Right lobe of liver (tissue), 4 donors: ENCODE measurements around the gene PIGR.

Source experiments
- POLR2A ChIP-seq: fragments of 450-650 bp; IDR thresholded peaks from one replicate; pipeline ENCODE4 v1.6.1; 2017; ENCODE audit warnings: antibody characterized with exemption, mild to moderate bottlenecking
- TF ChIP-seq, protein P1 (sequence below), 4 donors: fragments of 200-600 bp in 3 of 4; fragments of 450-650 bp in 1 of 4; IDR thresholded peaks; one replicate each; pipeline versions ENCODE4 v1.5.1 to v1.8.0; 2016 to 2022; ENCODE audit warnings: antibody characterized with exemption in 4 of 4, mild to moderate bottlenecking in 2 of 4
- donor health status: DM: no; HTN: no; CAD: no.
- donor health status: DM: no; HTN: no; CAD: no.
- donor health status: DM: no; HTN: yes; CAD: no.

DNA sequence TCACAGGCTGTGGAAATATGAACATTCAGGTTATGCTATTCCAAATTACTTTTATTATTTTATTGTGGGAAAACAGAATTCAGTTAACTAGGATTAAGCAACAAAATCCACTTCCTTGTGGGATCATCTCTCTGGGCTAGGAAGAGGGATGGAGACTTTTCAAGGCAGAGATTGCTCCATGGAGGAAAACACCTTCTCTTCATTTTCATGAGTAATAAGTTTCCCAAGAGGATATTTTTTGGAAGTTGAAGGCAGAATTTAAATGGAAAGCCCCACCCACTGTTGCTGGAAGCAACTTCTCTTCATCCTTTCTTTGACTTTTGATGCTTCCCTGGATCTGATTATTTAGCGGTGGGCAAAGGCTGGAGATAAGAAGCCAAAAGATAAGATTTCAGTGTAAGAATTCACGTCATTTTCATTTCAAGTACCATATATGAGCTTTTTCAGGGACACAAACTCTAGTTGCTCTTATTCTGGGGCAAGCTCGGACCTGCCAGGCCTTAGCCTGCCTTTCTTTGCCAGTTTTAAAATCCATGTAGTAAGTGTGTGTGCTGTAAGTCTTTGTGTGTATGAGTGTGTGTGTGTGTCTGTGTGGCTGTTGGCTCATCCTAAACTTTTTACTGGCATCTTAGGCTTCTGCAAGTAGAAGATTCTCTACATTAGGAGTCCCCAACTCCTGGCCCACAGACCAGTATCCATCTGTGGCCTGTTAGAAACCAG is 60.8 kb downstream of the PIGR start:
- TF ChIP-seq, protein P1, sequence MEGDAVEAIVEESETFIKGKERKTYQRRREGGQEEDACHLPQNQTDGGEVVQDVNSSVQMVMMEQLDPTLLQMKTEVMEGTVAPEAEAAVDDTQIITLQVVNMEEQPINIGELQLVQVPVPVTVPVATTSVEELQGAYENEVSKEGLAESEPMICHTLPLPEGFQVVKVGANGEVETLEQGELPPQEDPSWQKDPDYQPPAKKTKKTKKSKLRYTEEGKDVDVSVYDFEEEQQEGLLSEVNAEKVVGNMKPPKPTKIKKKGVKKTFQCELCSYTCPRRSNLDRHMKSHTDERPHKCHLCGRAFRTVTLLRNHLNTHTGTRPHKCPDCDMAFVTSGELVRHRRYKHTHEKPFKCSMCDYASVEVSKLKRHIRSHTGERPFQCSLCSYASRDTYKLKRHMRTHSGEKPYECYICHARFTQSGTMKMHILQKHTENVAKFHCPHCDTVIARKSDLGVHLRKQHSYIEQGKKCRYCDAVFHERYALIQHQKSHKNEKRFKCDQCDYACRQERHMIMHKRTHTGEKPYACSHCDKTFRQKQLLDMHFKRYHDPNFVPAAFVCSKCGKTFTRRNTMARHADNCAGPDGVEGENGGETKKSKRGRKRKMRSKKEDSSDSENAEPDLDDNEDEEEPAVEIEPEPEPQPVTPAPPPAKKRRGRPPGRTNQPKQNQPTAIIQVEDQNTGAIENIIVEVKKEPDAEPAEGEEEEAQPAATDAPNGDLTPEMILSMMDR (IDR thresholded peaks at IDR 0.05): no peak
- no peak for TF ChIP-seq POLR2A
